T1000 (cell line): ENCODE measurements around the gene DEXI.
A peak's percentile ranks its signal among the peaks of the same experiment; 100 is the strongest.

Experiments
- DNase-seq: peaks from one replicate; lab custom pipeline; 2025; ENCODE audit warnings: mixed read lengths; lab: John Stamatoyannopoulos, UW

Gene DEXI

GRCh38 chr16:10942352-10943063 is at the start of gene DEXI:
TSS of gene DEXI (minus strand) at chr16:10942468. CDS start at chr16:10942005, 463 bp downstream.
- DNase-seq, result peak; percentile 92

GRCh38 chr16:10990378-10990777 is 48.1 kb upstream of the DEXI start:
- no peak for DNase-seq

GRCh38 chr16:10989559-10989958 is 47.3 kb upstream of the DEXI start:
- DNase-seq, result no peak

- DNase-seq, result no peak
Measured at GRCh38 chr16:10988879-10989278, 46.6 kb upstream of the DEXI start.

GRCh38 chr16:10988164-10988803 is 46.0 kb upstream of the DEXI start:
- DNase-seq, result no peak

GRCh38 chr16:10987361-10988163 is 45.3 kb upstream of the DEXI start:
- no peak for DNase-seq

- DNase-seq, result peak; percentile 54
Measured at GRCh38 chr16:10984509-10984908, 42.2 kb upstream of the DEXI start.

GRCh38 chr16:10983159-10983558 is 40.9 kb upstream of the DEXI start:
- DNase-seq, result no peak

GRCh38 chr16:10982465-10983150 is 40.3 kb upstream of the DEXI start:
- DNase-seq, result no peak

- no peak for DNase-seq
Measured at GRCh38 chr16:10981697-10982216, 39.5 kb upstream of the DEXI start.

GRCh38 chr16:10980813-10981212 is 38.5 kb upstream of the DEXI start:
- no peak for DNase-seq

- no peak for DNase-seq
Measured at GRCh38 chr16:10979717-10980601, 37.7 kb upstream of the DEXI start.

- no peak for DNase-seq
Measured at GRCh38 chr16:10978871-10979446, 36.7 kb upstream of the DEXI start.

- no peak for DNase-seq
Measured at GRCh38 chr16:10978124-10978523, 35.9 kb upstream of the DEXI start.

GRCh38 chr16:10976634-10977033 is 34.4 kb upstream of the DEXI start:
- DNase-seq, result no peak

GRCh38 chr16:10972819-10973464 is 30.7 kb upstream of the DEXI start:
- no peak for DNase-seq

GRCh38 chr16:10972108-10972818 is 30.0 kb upstream of the DEXI start:
- DNase-seq, result no peak

GRCh38 chr16:10971560-10971961 is 29.3 kb upstream of the DEXI start:
- peak; percentile 65 for DNase-seq

- no peak for DNase-seq
Measured at GRCh38 chr16:10970065-10970464, 27.8 kb upstream of the DEXI start.
